GM12878 (cell line): ENCODE results near the gene SEC11A. TPM values are rescaled to one million over a fixed set of nuclear protein-coding genes. Genes with fewer than 3 reads are reported as not detected.

Source experiments
- ATF3 ChIP-seq: IDR thresholded peaks from 2 replicates; pipeline ENCODE4 v1.6.1; 2011; ENCODE audit warnings: low read depth, mild to moderate bottlenecking, low read length, moderate library complexity, borderline replicate concordance; ENCODE audit errors: extremely low read depth
- BACH1 ChIP-seq: fragments of 450-650 bp; IDR thresholded peaks from 2 replicates; pipeline ENCODE4 v1.6.1; 2017; ENCODE audit warnings: mild to moderate bottlenecking, borderline replicate concordance
- BHLHE40 ChIP-seq, 2 experiments: fragments of 450-650 bp in 1 of 2; IDR thresholded peaks; 2 replicates each; pipeline ENCODE4 v1.6.1; 2011 to 2017; ENCODE audit warnings: low read depth in 2 of 2, borderline replicate concordance in 1 of 2, improper control_type of control experiment in 1 of 2, low read length in 1 of 2, mild to moderate bottlenecking in 1 of 2
- E2F8 ChIP-seq: fragments of 450-650 bp; IDR thresholded peaks from 2 replicates; pipeline ENCODE4 v1.6.1; 2018; ENCODE audit warnings: mild to moderate bottlenecking, low read depth, moderate library complexity; ENCODE audit not compliant: partially characterized antibody
- HCFC1 ChIP-seq: fragments of 150-350 bp; IDR thresholded peaks from 2 replicates; pipeline ENCODE4 v1.6.1; 2014; ENCODE audit warnings: low read length
- IRF3 ChIP-seq: fragments of 450-650 bp; IDR thresholded peaks from 2 replicates; pipeline ENCODE4 v1.6.1; 2014; ENCODE audit warnings: mild to moderate bottlenecking
- KAT2A ChIP-seq: conservative IDR thresholded peaks from 2 replicates; pipeline ENCODE4 v1.6.1; 2011; ENCODE audit warnings: low read depth, low read length; ENCODE audit not compliant: control insufficient read depth
- MEF2A ChIP-seq: IDR thresholded peaks from 2 replicates; pipeline ENCODE4 v1.6.1; 2011; ENCODE audit warnings: low read depth, mild to moderate bottlenecking, low read length, moderate library complexity; ENCODE audit not compliant: insufficient read depth
- MEF2B ChIP-seq: fragments of 450-650 bp; IDR thresholded peaks from 2 replicates; pipeline ENCODE4 v1.6.1; 2018; ENCODE audit warnings: mild to moderate bottlenecking, moderate library complexity; ENCODE audit not compliant: partially characterized antibody, poor library complexity, severe bottlenecking
- MTA3 ChIP-seq: IDR thresholded peaks from 2 replicates; pipeline ENCODE4 v1.6.1; 2012; ENCODE audit warnings: low read length, inconsistent platforms, borderline replicate concordance
- MXI1 ChIP-seq: fragments of 150-350 bp; IDR thresholded peaks from 2 replicates; pipeline ENCODE4 v1.6.1; 2011; ENCODE audit warnings: low read depth, mild to moderate bottlenecking, inconsistent platforms, low read length, improper control_type of control experiment
- NBN ChIP-seq: fragments of 450-650 bp; IDR thresholded peaks from 2 replicates; pipeline ENCODE4 v1.6.1; 2016
- NR2C1 ChIP-seq: fragments of 450-650 bp; IDR thresholded peaks from 2 replicates; pipeline ENCODE4 v1.6.1; 2017; ENCODE audit warnings: antibody characterized with exemption, mild to moderate bottlenecking, moderate library complexity
- RB1 ChIP-seq: fragments of 450-650 bp; formaldehyde crosslinking; IDR thresholded peaks from 2 replicates; pipeline ENCODE4 v1.6.1; 2017; ENCODE audit warnings: mild to moderate bottlenecking, borderline replicate concordance
- RBBP5 ChIP-seq: fragments of 200-600 bp; sonication (generic); conservative IDR thresholded peaks from 2 replicates; pipeline ENCODE4 v1.6.1; 2016
- RFX5 ChIP-seq: IDR thresholded peaks from 2 replicates; pipeline ENCODE4 v1.6.1; 2011; ENCODE audit warnings: low read depth, low read length, improper control_type of control experiment
- SMC3 ChIP-seq: IDR thresholded peaks from 2 replicates; pipeline ENCODE4 v1.6.1; 2011; ENCODE audit warnings: low read length, improper control_type of control experiment, borderline replicate concordance
- SREBF1 ChIP-seq: IDR thresholded peaks from 2 replicates; pipeline ENCODE4 v1.6.1; 2012; ENCODE audit warnings: mild to moderate bottlenecking, low read length
- YY1 ChIP-seq: IDR thresholded peaks from 2 replicates; pipeline ENCODE4 v1.6.1; 2011; ENCODE audit warnings: low read depth, mild to moderate bottlenecking, low read length
- ZNF217 ChIP-seq: fragments of 450-650 bp; IDR thresholded peaks from 2 replicates; pipeline ENCODE4 v1.6.1; 2017; ENCODE audit warnings: antibody characterized with exemption, mild to moderate bottlenecking
- ZNF274 ChIP-seq: IDR thresholded peaks from one replicate; pipeline ENCODE4 v1.8.0; 2011; ENCODE audit not compliant: insufficient read length, insufficient read depth
- ZNF622 ChIP-seq: fragments of 450-650 bp; IDR thresholded peaks from 2 replicates; pipeline ENCODE4 v1.6.1; 2017; ENCODE audit warnings: mild to moderate bottlenecking, inconsistent platforms
- ZNF687 ChIP-seq: fragments of 450-650 bp; IDR thresholded peaks from 2 replicates; pipeline ENCODE4 v1.6.1; 2017; ENCODE audit warnings: mild to moderate bottlenecking, moderate library complexity
- polyA plus RNA-seq, 11 experiments: library from polyadenylated mRNA; depleted of rRNA in 4 of 11; unstranded in 6 of 11; stranded (reverse) in 5 of 11; fragments of >200 nt; fragmentation: Nextera tagmentation in 4 of 11; fragmentation: Illumina TruSeq in 1 of 11; extraction: Ambion mirVana in 4 of 11; extraction: Trizol in 1 of 11; gene quantifications; 1 replicate in 1 of 11; 2 replicates in 10 of 11; pipeline versions ENCODE4 v1.2.1 to v1.2.3, GENCODE V29; 2011 to 2016; ENCODE audit warnings: inconsistent platforms in 2 of 11, missing spikeins in 2 of 11, low read depth in 1 of 11
- total RNA-seq, 4 experiments: library from RNA; depleted of rRNA in 3 of 4; stranded (reverse); fragments of >200 nt in 3 of 4; fragmentation: Illumina TruSeq in 1 of 4; extraction: Trizol in 1 of 4; gene quantifications; 2 replicates each; pipeline versions ENCODE4 v1.2.1 to v1.2.3, GENCODE V29; 2013 to 2021

Gene SEC11A
- total and polyA plus RNA-seq, 10 of the 15 experiments (the other 5 are each of a cell fraction or from before 2014, with no cell fraction given), result 99.2 to 159 (median 143) TPM

- no peak; the same call in 1 of the 2 replicates for TF ChIP-seq ZNF687
- no peak for TF ChIP-seq MTA3
- TF ChIP-seq MEF2A, result no peak
- peak; percentile 46; the same call in 1 of the 2 replicates for TF ChIP-seq RB1
- TF ChIP-seq BACH1, result no peak
- TF ChIP-seq BHLHE40 (IDR thresholded peaks at IDR 0.05; ENCODE audit: borderline replicate concordance in 1 of 2, low read depth in 2 of 2, low read length in 1 of 2), result peak in 1 of 2 experiments; percentile 63; a peak in 1 of 4 replicates
- no peak for TF ChIP-seq E2F8
- no peak for TF ChIP-seq RFX5
- no peak for TF ChIP-seq ZNF622
- no peak for TF ChIP-seq MEF2B
- TF ChIP-seq IRF3, result no peak
- peak; percentile 54; the same call in 1 of the 2 replicates for TF ChIP-seq NBN
- peak; percentile 46; the same call in 1 of the 2 replicates for TF ChIP-seq MXI1
- TF ChIP-seq RBBP5, result no peak
- TF ChIP-seq ATF3, result no peak
- TF ChIP-seq NR2C1, result no peak
- no peak for TF ChIP-seq HCFC1
- TF ChIP-seq SMC3, result peak; percentile 11; the same call in 1 of the 2 replicates
- TF ChIP-seq YY1, result peak; percentile 7; the same call in 1 of the 2 replicates
- TF ChIP-seq SREBF1, result no peak
- no peak for TF ChIP-seq ZNF217
- no peak for TF ChIP-seq KAT2A
- no peak for TF ChIP-seq ZNF274
Measured at GRCh38 chr15:84747416-84748273, 31.7 kb upstream of the SEC11A start (continued).
